ENCODE measurements around the gene ST6GALNAC3. TPM values are rescaled to one million over a fixed set of nuclear protein-coding genes. Genes with fewer than 3 reads are reported as not detected.

ST6GALNAC3 gene
- total RNA-seq, 1 donor from 2014 or later = 7.3 TPM

GRCh38 chr1:76170513-76170912, 96.0 kb downstream of the ST6GALNAC3 start:
- no peak for DNase-seq (ENCODE audit: extremely low spot score, unreplicated experiment)
- Mint-ChIP-seq H3K4me1 (ENCODE audit: unreplicated experiment) (peaks cover 3% of the 10 kb centered on the region), H3K9me3 (ENCODE audit: unreplicated experiment) (peaks cover 27% of the 10 kb centered on the region), H3K27ac (ENCODE audit: unreplicated experiment) (no peak overlapping the region), H3K27me3 (ENCODE audit: unreplicated experiment) (no peaks in the 10 kb centered on the region), H3K4me3 (ENCODE audit: unreplicated experiment) (no peak overlapping the region), H3K36me3 (ENCODE audit: unreplicated experiment) (peaks cover 4% of the 10 kb centered on the region)
- TF ChIP-seq, protein P1, sequence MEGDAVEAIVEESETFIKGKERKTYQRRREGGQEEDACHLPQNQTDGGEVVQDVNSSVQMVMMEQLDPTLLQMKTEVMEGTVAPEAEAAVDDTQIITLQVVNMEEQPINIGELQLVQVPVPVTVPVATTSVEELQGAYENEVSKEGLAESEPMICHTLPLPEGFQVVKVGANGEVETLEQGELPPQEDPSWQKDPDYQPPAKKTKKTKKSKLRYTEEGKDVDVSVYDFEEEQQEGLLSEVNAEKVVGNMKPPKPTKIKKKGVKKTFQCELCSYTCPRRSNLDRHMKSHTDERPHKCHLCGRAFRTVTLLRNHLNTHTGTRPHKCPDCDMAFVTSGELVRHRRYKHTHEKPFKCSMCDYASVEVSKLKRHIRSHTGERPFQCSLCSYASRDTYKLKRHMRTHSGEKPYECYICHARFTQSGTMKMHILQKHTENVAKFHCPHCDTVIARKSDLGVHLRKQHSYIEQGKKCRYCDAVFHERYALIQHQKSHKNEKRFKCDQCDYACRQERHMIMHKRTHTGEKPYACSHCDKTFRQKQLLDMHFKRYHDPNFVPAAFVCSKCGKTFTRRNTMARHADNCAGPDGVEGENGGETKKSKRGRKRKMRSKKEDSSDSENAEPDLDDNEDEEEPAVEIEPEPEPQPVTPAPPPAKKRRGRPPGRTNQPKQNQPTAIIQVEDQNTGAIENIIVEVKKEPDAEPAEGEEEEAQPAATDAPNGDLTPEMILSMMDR (IDR thresholded peaks at IDR 0.05) = no peak

DNA sequence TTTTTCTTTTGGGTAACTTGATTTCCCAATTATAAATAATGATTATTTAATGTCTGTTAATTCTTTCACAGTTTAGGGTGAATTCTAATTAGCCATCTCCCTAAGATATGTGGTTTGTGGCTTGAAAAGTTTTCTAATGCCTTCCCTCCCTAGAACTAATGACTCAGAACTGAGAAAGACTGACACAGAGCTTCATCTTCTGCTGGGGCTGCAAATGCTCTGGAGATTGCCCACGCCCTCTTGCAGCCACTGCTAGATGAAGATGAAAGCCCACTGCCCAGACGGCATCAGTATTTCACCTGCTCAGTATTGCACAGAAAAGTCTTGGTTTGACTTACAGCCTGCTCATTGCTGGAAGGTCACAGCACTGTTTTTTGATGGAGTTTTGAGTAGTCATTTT, 101.5 kb downstream of the ST6GALNAC3 start:
- Mint-ChIP-seq H3K4me3 (ENCODE audit: unreplicated experiment) (no peak overlapping the region), H3K27me3 (ENCODE audit: unreplicated experiment) (no peaks in the 10 kb centered on the region), H3K9me3 (ENCODE audit: unreplicated experiment) (no peaks in the 10 kb centered on the region), H3K4me1 (ENCODE audit: unreplicated experiment) (peaks cover 4% of the 10 kb centered on the region), H3K27ac (ENCODE audit: unreplicated experiment) (no peak overlapping the region), H3K36me3 (ENCODE audit: unreplicated experiment) (no peaks in the 10 kb centered on the region)
- TF ChIP-seq, protein P1 (IDR thresholded peaks at IDR 0.05) = no peak
- DNase-seq (ENCODE audit: extremely low spot score, unreplicated experiment) = no peak

DNA sequence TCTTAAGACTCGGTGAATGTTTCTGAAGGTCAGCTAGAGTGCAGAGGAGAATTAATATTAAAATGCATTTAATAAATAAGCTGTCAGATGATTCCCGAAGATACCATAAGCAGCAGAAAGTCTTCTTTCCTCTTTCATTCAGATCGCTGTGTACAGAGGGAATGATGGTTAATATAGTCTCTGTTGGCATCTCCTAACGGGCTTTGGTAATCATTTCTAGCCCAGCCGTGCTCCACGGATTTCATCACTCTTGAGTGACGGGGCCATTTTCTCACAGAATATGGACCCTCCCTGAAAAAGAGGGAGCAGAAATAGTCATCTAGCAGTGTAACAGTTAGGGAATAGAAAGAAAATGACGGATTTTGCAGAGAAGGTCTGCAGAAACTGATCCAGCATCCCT, 103.1 kb downstream of the ST6GALNAC3 start:
- Mint-ChIP-seq H3K27ac (ENCODE audit: unreplicated experiment) (no peak overlapping the region), H3K36me3 (ENCODE audit: unreplicated experiment) (no peaks in the 10 kb centered on the region), H3K4me1 (ENCODE audit: unreplicated experiment) (peaks cover 4% of the 10 kb centered on the region), H3K4me3 (ENCODE audit: unreplicated experiment) (no peak overlapping the region), H3K9me3 (ENCODE audit: unreplicated experiment) (no peaks in the 10 kb centered on the region), H3K27me3 (ENCODE audit: unreplicated experiment) (no peaks in the 10 kb centered on the region)
- DNase-seq (ENCODE audit: extremely low spot score, unreplicated experiment) = no peak
- TF ChIP-seq, protein P1 (IDR thresholded peaks at IDR 0.05) = no peak

- Mint-ChIP-seq H3K4me3 (ENCODE audit: unreplicated experiment) (no peak overlapping the region), H3K9me3 (ENCODE audit: unreplicated experiment) (no peaks in the 10 kb centered on the region), H3K27ac (ENCODE audit: unreplicated experiment) (no peak overlapping the region), H3K27me3 (ENCODE audit: unreplicated experiment) (no peaks in the 10 kb centered on the region), H3K36me3 (ENCODE audit: unreplicated experiment) (no peaks in the 10 kb centered on the region), H3K4me1 (ENCODE audit: unreplicated experiment) (peaks cover 4% of the 10 kb centered on the region)
- DNase-seq (ENCODE audit: extremely low spot score, unreplicated experiment) = no peak
- TF ChIP-seq, protein P1 (IDR thresholded peaks at IDR 0.05) = no peak
Measured at GRCh38 chr1:76179219-76179698, 104.7 kb downstream of the ST6GALNAC3 start.

GRCh38 chr1:76185207-76185606, 110.7 kb downstream of the ST6GALNAC3 start:
- H3K4me3 Mint-ChIP-seq (ENCODE audit: unreplicated experiment) = no peak overlapping the region
- no peaks in the 10 kb centered on the region for H3K4me1 Mint-ChIP-seq (ENCODE audit: unreplicated experiment)
- DNase-seq (ENCODE audit: extremely low spot score, unreplicated experiment) = no peak
- peaks cover 2% of the 10 kb centered on the region for H3K36me3 Mint-ChIP-seq (ENCODE audit: unreplicated experiment)
- H3K9me3 Mint-ChIP-seq (ENCODE audit: unreplicated experiment) = peaks cover 4% of the 10 kb centered on the region
- TF ChIP-seq, protein P1 (IDR thresholded peaks at IDR 0.05) = no peak
- H3K27me3 Mint-ChIP-seq (ENCODE audit: unreplicated experiment) = no peaks in the 10 kb centered on the region
- H3K27ac Mint-ChIP-seq (ENCODE audit: unreplicated experiment) = no peak overlapping the region
